GM12878 (cell line): Measurements from ENCODE around the gene ABL1. TPM values are rescaled to one million over a fixed set of nuclear protein-coding genes. Genes with fewer than 3 reads are reported as not detected.

Experiments used
- ATAC-seq: fragments of 200-7000 bp; cut with Tn5 transposase; 3 replicates; pipeline ENCODE4 v1.9.1; 2020; ENCODE audit warnings: mild to moderate bottlenecking, moderate library complexity
- BruUV-seq: library from RNA; stranded (reverse); fragments of 400-500 nt; replicated peaks from 2 replicates; lab custom pipeline; 2021; lab: Mats Ljungman, UMichigan
- CTCF ChIA-PET: fragments of 300-600 bp; sonication (Branson Sonifier 250); formaldehyde crosslinking; extraction: SDS; loops from one replicate; lab custom pipeline; 2021; ENCODE audit warnings: inconsistent platforms; lab: Yijun Ruan, JAX
- POLR2A ChIA-PET: fragments of 350-600 bp; formaldehyde crosslinking; extraction: SDS; loops from one replicate; lab custom pipeline; 2021; ENCODE audit warnings: inconsistent platforms; lab: Charles Lee
- RAD21 ChIA-PET: fragments of 300-600 bp; sonication (Branson Sonifier 250); formaldehyde crosslinking; loops from one replicate; lab custom pipeline; 2023; ENCODE audit warnings: antibody characterized with exemption; ENCODE audit not compliant: unreplicated experiment; lab: Charles Lee
- SMC1A ChIA-PET: fragments of 300-600 bp; sonication (Branson Sonifier 250); formaldehyde crosslinking; loops from one replicate; lab custom pipeline; 2023; ENCODE audit not compliant: unreplicated experiment, uncharacterized antibody; lab: Charles Lee
- DNase-seq: peaks from one replicate; pipeline ENCODE4 v3.0.0-alpha.2; 2011; ENCODE audit warnings: low read depth, low spot score
- FAIRE-seq: peaks from 3 replicates; lab custom pipeline; 2011; peaks lifted over from hg19 to GRCh38; lab: Jason Lieb, UNC
- H2AFZ ChIP-seq: 2 replicates; pipeline ENCODE4 v1.6.0; 2011; ENCODE audit warnings: low read depth, low read length, control low read depth; ENCODE audit not compliant: control insufficient read depth
- H3K27ac ChIP-seq: 2 replicates; pipeline ENCODE4 v1.5.1; 2011; ENCODE audit warnings: control low read depth; ENCODE audit not compliant: control insufficient read depth, insufficient read depth
- H3K27me3 ChIP-seq, 2 experiments: replicated peaks in 1 of 2; 2 replicates each; pipeline versions ENCODE4 v1.6.0 to v1.6.1; 2011; ENCODE audit warnings: low read length in 1 of 2; ENCODE audit not compliant: control insufficient read depth in 2 of 2, insufficient read depth in 2 of 2
- H3K36me3 ChIP-seq, 2 experiments: 2 replicates each; pipeline ENCODE4 v1.5.1; 2011; ENCODE audit warnings: low read length in 1 of 2; ENCODE audit not compliant: control insufficient read depth in 2 of 2, insufficient read depth in 2 of 2
- H3K4me1 ChIP-seq: 2 replicates; pipeline ENCODE4 v1.6.1; 2011; ENCODE audit warnings: mild to moderate bottlenecking, low read length, moderate library complexity, mixed read lengths; ENCODE audit not compliant: control insufficient read depth, insufficient read depth
- H3K4me2 ChIP-seq: 2 replicates; pipeline ENCODE4 v1.6.0; 2011; ENCODE audit warnings: control low read depth; ENCODE audit not compliant: control insufficient read depth, insufficient read depth
- H3K4me3 ChIP-seq: fragments of 200-600 bp; sonication (generic); 2 replicates; pipeline ENCODE4 v1.5.1; 2016
- H3K79me2 ChIP-seq: 2 replicates; pipeline ENCODE4 v1.6.0; 2011; ENCODE audit warnings: low read length; ENCODE audit not compliant: control insufficient read depth, insufficient read depth
- H3K9ac ChIP-seq: 2 replicates; pipeline ENCODE4 v1.8.0; 2011; ENCODE audit warnings: low read length, control low read depth, mixed read lengths; ENCODE audit not compliant: control insufficient read depth, insufficient read depth
- H3K9me3 ChIP-seq: replicated peaks from 3 replicates; pipeline ENCODE4 v1.5.1; 2011; ENCODE audit warnings: mild to moderate bottlenecking, low read length; ENCODE audit not compliant: control insufficient read depth, insufficient read depth
- H4K20me1 ChIP-seq: 2 replicates; pipeline ENCODE4 v1.6.0; 2011; ENCODE audit not compliant: control insufficient read depth, insufficient read depth
- EP300 ChIP-seq, 2 experiments: fragments of 150-350 bp in 1 of 2; IDR thresholded peaks; 2 replicates each; pipeline ENCODE4 v1.6.1; 2011 to 2012; ENCODE audit warnings: low read depth in 2 of 2, low read length in 2 of 2, borderline replicate concordance in 1 of 2, improper control_type of control experiment in 1 of 2, inconsistent platforms in 1 of 2; ENCODE audit not compliant: control insufficient read depth in 1 of 2
- NFXL1 ChIP-seq: fragments of 450-650 bp; IDR thresholded peaks from 2 replicates; pipeline ENCODE4 v1.6.1; 2017; ENCODE audit warnings: antibody characterized with exemption, mild to moderate bottlenecking, borderline replicate concordance
- NFYB ChIP-seq: IDR thresholded peaks from 2 replicates; pipeline ENCODE4 v1.6.1; 2011; ENCODE audit warnings: low read depth, mild to moderate bottlenecking, low read length, improper control_type of control experiment, moderate library complexity; ENCODE audit not compliant: insufficient read depth
- RFX5 ChIP-seq: IDR thresholded peaks from 2 replicates; pipeline ENCODE4 v1.6.1; 2011; ENCODE audit warnings: low read depth, low read length, improper control_type of control experiment
- RUNX3 ChIP-seq: IDR thresholded peaks from 2 replicates; pipeline ENCODE4 v1.6.1; 2012; ENCODE audit warnings: low read length, inconsistent platforms
- SIN3A ChIP-seq: IDR thresholded peaks from 2 replicates; pipeline ENCODE4 v1.6.1; 2012; ENCODE audit warnings: low read depth, low read length, improper control_type of control experiment
- SREBF2 ChIP-seq: IDR thresholded peaks from 2 replicates; pipeline ENCODE4 v1.6.1; 2012; ENCODE audit warnings: mild to moderate bottlenecking, low read length
- TAF1 ChIP-seq: IDR thresholded peaks from 2 replicates; pipeline ENCODE4 v1.6.1; 2011; ENCODE audit warnings: mild to moderate bottlenecking, low read depth, low read length, borderline replicate concordance
- WGBS: methylation state at CpG from one replicate; pipeline ENCODE4 v1.1.6; 2016; ENCODE audit warnings: low lambda C conversion rate; ENCODE audit not compliant: insufficient replicate concordance, insufficient coverage; ENCODE audit errors: missing lambda C conversion rate; 5-methylcytosine and 5-hydroxymethylcytosine counted together
- in situ Hi-C: fragments of 300-500 bp; cut with MboI; formaldehyde crosslinking; loops from 9 replicates; pipeline ENCODE4 v1.14.3; 2018; ENCODE audit warnings: mixed read lengths
- intact Hi-C: fragments of 100-400 bp; cut with micrococcal nuclease; formaldehyde crosslinking; loops from one replicate; pipeline ENCODE4 v1.14.2; 2022; ENCODE audit not compliant: unreplicated experiment
- polyA plus RNA-seq, 11 experiments: library from polyadenylated mRNA; depleted of rRNA in 4 of 11; unstranded in 6 of 11; stranded (reverse) in 5 of 11; fragments of >200 nt; fragmentation: Nextera tagmentation in 4 of 11; fragmentation: Illumina TruSeq in 1 of 11; extraction: Ambion mirVana in 4 of 11; extraction: Trizol in 1 of 11; gene quantifications; 1 replicate in 1 of 11; 2 replicates in 10 of 11; pipeline versions ENCODE4 v1.2.1 to v1.2.3, GENCODE V29; 2011 to 2016; ENCODE audit warnings: inconsistent platforms in 2 of 11, missing spikeins in 2 of 11, low read depth in 1 of 11
- total RNA-seq, 4 experiments: library from RNA; depleted of rRNA in 3 of 4; stranded (reverse); fragments of >200 nt in 3 of 4; fragmentation: Illumina TruSeq in 1 of 4; extraction: Trizol in 1 of 4; gene quantifications; 2 replicates each; pipeline versions ENCODE4 v1.2.1 to v1.2.3, GENCODE V29; 2013 to 2021
- TF ChIP-seq, protein P1 (sequence below): fragments of 150-350 bp; IDR thresholded peaks from 2 replicates; pipeline ENCODE4 v1.6.1; 2014; ENCODE audit warnings: mild to moderate bottlenecking, low read depth, low read length

The ABL1 gene
- total and polyA plus RNA-seq, 10 of the 15 experiments (the other 5 are each of a cell fraction or from before 2014, with no cell fraction given) = 0.79 to 51.5 (median 16.3) TPM

DNA sequence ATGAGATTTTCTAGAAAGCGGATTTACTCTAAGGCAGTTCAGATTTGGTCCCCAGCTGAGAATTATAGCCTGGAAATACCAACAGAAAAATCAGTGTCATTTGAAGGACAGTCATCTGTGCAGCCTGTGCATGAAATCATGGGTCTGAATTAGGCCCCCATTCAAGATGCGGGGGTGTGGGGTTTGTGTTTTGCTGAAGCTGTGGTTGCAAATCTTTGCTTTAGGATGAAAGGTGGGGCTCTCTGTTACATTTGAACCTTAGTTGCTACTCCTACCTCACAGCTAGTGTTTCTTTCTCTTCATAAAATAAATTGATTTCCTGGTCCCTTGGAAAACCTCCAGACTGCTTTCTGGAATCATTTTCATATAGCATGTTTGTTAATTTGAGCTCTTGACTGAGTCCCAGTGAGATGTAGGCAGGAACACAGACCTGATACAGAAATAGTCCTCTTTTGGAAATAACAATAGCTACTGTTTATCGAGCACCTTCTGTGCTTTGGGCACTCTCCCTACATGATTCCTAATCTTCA lies 4.8 kb upstream of the ABL1 start:
- ChIA-PET CTCF (interaction anchor here (0.6 to 2.6 kb wide), 5 partner anchors 16 to 129 kb away, joined by 3 to 10 read pairs (median 3); no protein-coding TSS in a partner anchor), RAD21 (interaction anchor here (1.1 kb wide), 1 partner anchor 8 kb away, joined by 4 read pairs; no protein-coding TSS in a partner anchor), POLR2A (interaction anchor here (1.0 kb wide), 1 partner anchor 132 kb away, joined by 3 read pairs; no protein-coding TSS in a partner anchor), SMC1A (interaction anchor here (1.0 kb wide), 1 partner anchor 16 kb away, joined by 3 read pairs; no protein-coding TSS in a partner anchor)
- TF ChIP-seq SREBF2 (no peak), RFX5 (no peak), TAF1 (no peak), EP300 (IDR thresholded peaks at IDR 0.05; ENCODE audit: borderline replicate concordance in 1 of 2, control insufficient read depth in 1 of 2, low read depth in 2 of 2, low read length in 2 of 2) (no peak), RUNX3 (no peak), SIN3A (no peak), NFXL1 (no peak), NFYB (no peak)
- TF ChIP-seq, protein P1, sequence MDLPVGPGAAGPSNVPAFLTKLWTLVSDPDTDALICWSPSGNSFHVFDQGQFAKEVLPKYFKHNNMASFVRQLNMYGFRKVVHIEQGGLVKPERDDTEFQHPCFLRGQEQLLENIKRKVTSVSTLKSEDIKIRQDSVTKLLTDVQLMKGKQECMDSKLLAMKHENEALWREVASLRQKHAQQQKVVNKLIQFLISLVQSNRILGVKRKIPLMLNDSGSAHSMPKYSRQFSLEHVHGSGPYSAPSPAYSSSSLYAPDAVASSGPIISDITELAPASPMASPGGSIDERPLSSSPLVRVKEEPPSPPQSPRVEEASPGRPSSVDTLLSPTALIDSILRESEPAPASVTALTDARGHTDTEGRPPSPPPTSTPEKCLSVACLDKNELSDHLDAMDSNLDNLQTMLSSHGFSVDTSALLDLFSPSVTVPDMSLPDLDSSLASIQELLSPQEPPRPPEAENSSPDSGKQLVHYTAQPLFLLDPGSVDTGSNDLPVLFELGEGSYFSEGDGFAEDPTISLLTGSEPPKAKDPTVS = no peak
- peaks cover 3% of the 10 kb centered on the region; the same call in 1 of the 2 replicates for H3K4me1 ChIP-seq
- ATAC-seq (no peak), DNase-seq (no peak), FAIRE-seq (no peak)
- H3K4me2 ChIP-seq = no peak overlapping the region
- in situ Hi-C loops = no loop called here
- no peaks in the 10 kb centered on the region for H4K20me1 ChIP-seq
- H3K27ac ChIP-seq = no peak overlapping the region
- H3K27me3 ChIP-seq = no peaks in the 10 kb centered on the region
- peaks cover 13% of the 10 kb centered on the region for H3K79me2 ChIP-seq
- H3K9me3 ChIP-seq = peaks cover 3% of the 10 kb centered on the region; the same call in 2 of the 3 replicates
- BruUV-seq = no TSS peak
- H2AFZ ChIP-seq = no peak overlapping the region
- H3K36me3 ChIP-seq = no peaks in the 10 kb centered on the region
- no peak overlapping the region for H3K4me3 ChIP-seq
- intact Hi-C loops = loop anchor here (10.0 kb wide), 1 partner anchor 115 kb away; no protein-coding TSS in a partner anchor
- H3K9ac ChIP-seq = no peak overlapping the region
- 94% methylated on average over 3 of the region's 3 CpGs for WGBS
